Lower lobe of right lung (tissue), 2 donors: ENCODE results near the gene FGF14. TPM values are rescaled to one million over a fixed set of nuclear protein-coding genes. Genes with fewer than 3 reads are reported as not detected.

Experiments
- ATAC-seq, 2 donors: fragments of 200-7000 bp; cut with Tn5 transposase; one replicate each; pipeline ENCODE4 v1.9.1; 2020 to 2022; ENCODE audit warnings: mild to moderate bottlenecking in 2 of 2, moderate library complexity in 2 of 2
- DNase-seq: peaks from one replicate; pipeline ENCODE4 v3.0.0-alpha.2; 2020
- H3K27ac ChIP-seq: fragments of 200-600 bp; one replicate; pipeline ENCODE4 v1.8.0; 2022
- H3K27me3 ChIP-seq: fragments of 200-600 bp; one replicate; pipeline ENCODE4 v1.8.0; 2022; ENCODE audit warnings: low read depth
- H3K36me3 ChIP-seq: fragments of 200-600 bp; one replicate; pipeline ENCODE4 v1.8.0; 2022; ENCODE audit warnings: mild to moderate bottlenecking
- H3K4me1 ChIP-seq: fragments of 200-600 bp; one replicate; pipeline ENCODE4 v1.8.0; 2022
- H3K4me3 ChIP-seq: fragments of 200-600 bp; one replicate; pipeline ENCODE4 v1.8.0; 2022; ENCODE audit warnings: mild to moderate bottlenecking
- H3K9me3 ChIP-seq: fragments of 200-600 bp; one replicate; pipeline ENCODE4 v1.8.0; 2022
- intact Hi-C: fragments of 100-400 bp; cut with DNase I; formaldehyde crosslinking; loops from one replicate; pipeline ENCODE4 v1.11.0; 2022
- total RNA-seq: library from RNA; stranded (reverse); fragmentation: NEBNext Ultra II Directional; extraction: Animal tissue kit (Norgen Biotek cat#: 25700); gene quantifications from one replicate; pipeline ENCODE4 v1.2.1, GENCODE V29; 2021
- TF ChIP-seq, protein P1 (sequence below): fragments of 200-600 bp; IDR thresholded peaks from one replicate; pipeline ENCODE4 v1.8.0; 2022; ENCODE audit warnings: antibody characterized with exemption, mild to moderate bottlenecking
- donor health status: DM: no; HTN: yes; CAD: no; lungs with severe emphysema.

Gene FGF14
- total RNA-seq, 1 donor from 2014 or later = 5.0 TPM

DNA sequence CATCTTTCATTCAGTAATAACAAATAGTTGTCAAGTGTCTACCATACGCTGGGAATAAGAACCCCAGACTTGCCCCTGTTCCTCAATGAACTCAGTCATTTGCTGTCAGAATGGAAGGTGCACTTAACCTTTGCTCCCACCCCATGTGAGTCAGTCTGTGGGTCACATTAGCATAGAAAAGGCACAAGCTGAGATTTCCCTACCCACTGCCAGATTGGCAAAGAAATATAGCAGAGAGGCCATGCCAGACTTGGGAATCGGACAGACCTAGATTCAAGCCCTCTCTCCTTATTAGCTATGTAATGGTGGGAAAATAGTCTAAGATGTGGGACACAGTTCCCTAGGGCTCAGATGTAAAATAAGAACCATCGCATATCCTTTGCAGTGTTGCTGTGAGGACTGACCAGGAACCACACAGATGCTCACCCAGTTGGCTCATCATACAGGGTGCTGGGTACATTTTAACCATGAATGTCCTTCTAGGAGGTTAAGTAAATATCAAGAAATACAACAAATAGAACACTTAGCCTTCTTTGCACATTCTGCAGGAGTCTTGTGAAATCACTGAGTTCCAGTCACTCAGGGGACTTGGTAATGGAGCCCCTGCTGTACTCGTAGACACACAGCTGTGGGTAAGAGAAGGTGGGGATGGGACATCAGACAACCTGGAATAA is 218.2 kb downstream of the FGF14 start:
- H3K27me3 ChIP-seq = no peaks in the 10 kb centered on the region
- intact Hi-C loops = no loop called here
- no peaks in the 10 kb centered on the region for H3K9me3 ChIP-seq
- TF ChIP-seq, protein P1, sequence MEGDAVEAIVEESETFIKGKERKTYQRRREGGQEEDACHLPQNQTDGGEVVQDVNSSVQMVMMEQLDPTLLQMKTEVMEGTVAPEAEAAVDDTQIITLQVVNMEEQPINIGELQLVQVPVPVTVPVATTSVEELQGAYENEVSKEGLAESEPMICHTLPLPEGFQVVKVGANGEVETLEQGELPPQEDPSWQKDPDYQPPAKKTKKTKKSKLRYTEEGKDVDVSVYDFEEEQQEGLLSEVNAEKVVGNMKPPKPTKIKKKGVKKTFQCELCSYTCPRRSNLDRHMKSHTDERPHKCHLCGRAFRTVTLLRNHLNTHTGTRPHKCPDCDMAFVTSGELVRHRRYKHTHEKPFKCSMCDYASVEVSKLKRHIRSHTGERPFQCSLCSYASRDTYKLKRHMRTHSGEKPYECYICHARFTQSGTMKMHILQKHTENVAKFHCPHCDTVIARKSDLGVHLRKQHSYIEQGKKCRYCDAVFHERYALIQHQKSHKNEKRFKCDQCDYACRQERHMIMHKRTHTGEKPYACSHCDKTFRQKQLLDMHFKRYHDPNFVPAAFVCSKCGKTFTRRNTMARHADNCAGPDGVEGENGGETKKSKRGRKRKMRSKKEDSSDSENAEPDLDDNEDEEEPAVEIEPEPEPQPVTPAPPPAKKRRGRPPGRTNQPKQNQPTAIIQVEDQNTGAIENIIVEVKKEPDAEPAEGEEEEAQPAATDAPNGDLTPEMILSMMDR = no peak
- no peaks in the 10 kb centered on the region for H3K36me3 ChIP-seq
- H3K27ac ChIP-seq = no peak overlapping the region
- ATAC-seq (peak; percentile 51 to 67), DNase-seq (no peak)
- no peaks in the 10 kb centered on the region for H3K4me1 ChIP-seq
- no peak overlapping the region for H3K4me3 ChIP-seq

DNA sequence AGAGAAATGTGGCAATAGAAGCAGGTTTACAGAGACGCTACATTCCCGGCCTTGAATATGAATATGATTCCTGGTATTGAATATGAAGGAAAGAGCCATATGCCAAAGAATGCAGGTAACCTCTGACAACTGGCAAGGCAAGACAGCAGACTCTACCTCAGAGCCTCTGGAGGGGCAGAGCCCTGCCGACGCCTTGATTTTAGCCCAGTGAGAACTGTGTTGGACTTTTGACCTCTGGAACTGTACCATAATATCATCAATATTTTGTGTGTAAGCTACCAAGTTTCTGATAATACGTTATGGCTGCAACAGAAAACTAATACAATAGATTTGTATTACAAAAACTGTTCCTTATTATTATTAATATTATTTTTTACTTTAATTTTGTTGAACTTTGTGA is 219.7 kb downstream of the FGF14 start:
- Histone ChIP-seq H3K27me3 (no peaks in the 10 kb centered on the region), H3K4me3 (no peak overlapping the region), H3K27ac (no peak overlapping the region), H3K36me3 (no peaks in the 10 kb centered on the region), H3K4me1 (no peaks in the 10 kb centered on the region), H3K9me3 (no peaks in the 10 kb centered on the region)
- TF ChIP-seq, protein P1 = no peak
- intact Hi-C loops = no loop called here
- DNase-seq (no peak), ATAC-seq (no peak)

DNA sequence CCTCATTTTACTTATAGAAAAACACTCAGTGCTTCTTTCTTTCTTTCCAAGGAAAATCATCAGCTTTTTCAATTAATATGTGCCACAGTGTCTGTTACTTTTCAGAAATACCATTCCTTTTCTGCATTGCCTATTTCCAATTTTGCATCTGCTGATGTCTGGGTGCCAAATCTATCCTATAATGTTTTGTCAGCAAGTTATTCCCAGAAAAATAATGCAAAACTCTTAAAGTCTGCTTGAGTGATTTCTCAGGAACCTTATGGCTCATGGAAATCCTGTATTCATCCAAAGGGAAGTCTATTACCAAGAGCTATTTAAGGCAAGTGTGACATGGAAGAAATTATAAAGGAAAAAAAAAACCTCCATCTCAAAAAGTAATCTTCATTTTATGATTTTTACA is 224.4 kb downstream of the FGF14 start:
- intact Hi-C loops = no loop called here
- Histone ChIP-seq H3K4me3 (no peak overlapping the region), H3K36me3 (no peaks in the 10 kb centered on the region), H3K4me1 (no peaks in the 10 kb centered on the region), H3K27me3 (no peaks in the 10 kb centered on the region), H3K27ac (no peak overlapping the region), H3K9me3 (peaks cover 4% of the 10 kb centered on the region)
- TF ChIP-seq, protein P1 = no peak
- ATAC-seq (no peak), DNase-seq (no peak)

DNA sequence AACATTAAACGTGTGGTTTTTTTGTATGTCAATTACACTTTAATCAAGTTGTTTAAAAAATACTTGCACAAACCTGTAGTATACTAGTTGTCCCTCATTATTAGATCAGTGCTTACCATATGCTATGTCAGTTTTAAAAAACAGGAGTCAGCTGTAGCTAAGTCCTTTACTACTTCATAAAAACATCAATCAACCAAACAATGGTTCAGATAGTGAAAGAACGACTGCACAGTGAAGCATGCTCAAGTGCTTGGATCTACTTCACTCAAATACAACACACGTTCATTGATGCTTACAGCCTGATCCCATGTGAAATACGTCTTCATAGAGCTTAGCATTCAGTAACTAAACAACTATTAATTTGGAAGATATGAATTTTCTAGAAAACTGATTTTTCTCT is 225.0 kb downstream of the FGF14 start:
- H3K4me1 ChIP-seq = no peaks in the 10 kb centered on the region
- no peak overlapping the region for H3K27ac ChIP-seq
- H3K4me3 ChIP-seq = no peak overlapping the region
- DNase-seq (no peak), ATAC-seq (no peak)
- intact Hi-C loops = no loop called here
- no peaks in the 10 kb centered on the region for H3K27me3 ChIP-seq
- TF ChIP-seq, protein P1 = no peak
- no peaks in the 10 kb centered on the region for H3K36me3 ChIP-seq
- peaks cover 4% of the 10 kb centered on the region for H3K9me3 ChIP-seq

DNA sequence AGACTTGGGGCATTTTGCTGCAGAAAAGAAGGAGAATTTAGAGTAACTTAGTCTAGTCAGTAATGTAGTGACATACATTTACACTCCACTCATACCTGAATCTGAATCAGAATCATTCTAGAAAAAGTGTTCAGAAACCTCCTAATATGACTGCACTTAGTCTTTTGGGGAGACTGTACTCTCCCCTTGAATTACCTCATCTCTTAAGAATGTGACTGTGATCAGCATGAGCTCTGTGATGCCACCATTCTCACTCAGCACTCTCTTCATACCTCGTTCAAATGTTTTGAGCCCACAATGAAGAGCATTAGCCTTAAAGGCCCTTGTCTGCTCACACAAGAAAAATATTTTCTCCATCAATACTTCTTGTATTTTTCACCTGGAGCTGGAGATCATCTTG is 229.4 kb downstream of the FGF14 start:
- TF ChIP-seq, protein P1 = no peak
- ATAC-seq = no peak

More for the DNA sequence above, 229.4 kb downstream of the FGF14 start:
- no peaks in the 10 kb centered on the region for H3K4me1 ChIP-seq
- H3K27me3 ChIP-seq = no peaks in the 10 kb centered on the region
- intact Hi-C loops = no loop called here
- H3K36me3 ChIP-seq = no peaks in the 10 kb centered on the region
- no peak for DNase-seq
- peaks cover 4% of the 10 kb centered on the region for H3K9me3 ChIP-seq
- no peak overlapping the region for H3K4me3 ChIP-seq
- no peak overlapping the region for H3K27ac ChIP-seq
